HepG2 (cell line): ENCODE measurements around the gene ZSCAN1. TPM values are rescaled to one million over a fixed set of nuclear protein-coding genes. Genes with fewer than 3 reads are reported as not detected.

Source experiments
- ATF1 ChIP-seq: IDR thresholded peaks from 2 replicates; pipeline ENCODE4 v1.6.1; 2016; ENCODE audit warnings: mild to moderate bottlenecking, control low read depth
- CCDC6 ChIP-seq: sonication (generic); formaldehyde crosslinking; IDR thresholded peaks from 2 replicates; pipeline ENCODE4 v1.8.1; 2022; ENCODE audit warnings: mild to moderate bottlenecking, missing genetic modification reagents, moderate library complexity
- DMTF1 ChIP-seq: sonication (generic); formaldehyde crosslinking; IDR thresholded peaks from 2 replicates; pipeline ENCODE4 v1.4.0; 2020; ENCODE audit warnings: mild to moderate bottlenecking, missing genetic modification reagents
- KLF12 ChIP-seq: sonication (generic); formaldehyde crosslinking; IDR thresholded peaks from 2 replicates; pipeline ENCODE4 v1.4.0; 2020; ENCODE audit warnings: missing genetic modification reagents, borderline replicate concordance
- MEIS1 ChIP-seq: sonication (generic); formaldehyde crosslinking; IDR thresholded peaks from 2 replicates; pipeline ENCODE4 v1.9.0; 2021; ENCODE audit warnings: mild to moderate bottlenecking, missing genetic modification reagents, moderate library complexity, borderline replicate concordance
- NFAT5 ChIP-seq: sonication (generic); formaldehyde crosslinking; IDR thresholded peaks from 2 replicates; pipeline ENCODE4 v1.4.0; 2020; ENCODE audit warnings: missing genetic modification reagents
- SP4 ChIP-seq: sonication (generic); formaldehyde crosslinking; IDR thresholded peaks from 2 replicates; pipeline ENCODE4 v1.8.1; 2023; ENCODE audit warnings: mild to moderate bottlenecking, missing genetic modification reagents
- UBTF ChIP-seq: sonication (generic); formaldehyde crosslinking; IDR thresholded peaks from 2 replicates; pipeline ENCODE4 v1.4.0; 2020; ENCODE audit warnings: mild to moderate bottlenecking, missing genetic modification reagents
- ZBTB39 ChIP-seq: sonication (generic); formaldehyde crosslinking; IDR thresholded peaks from 2 replicates; pipeline ENCODE4 v1.5.0; 2020; ENCODE audit warnings: missing genetic modification reagents
- ZFY ChIP-seq: sonication (generic); formaldehyde crosslinking; IDR thresholded peaks from 2 replicates; pipeline ENCODE4 v1.4.0; 2020; ENCODE audit warnings: missing genetic modification reagents
- ZNF205 ChIP-seq: IDR thresholded peaks from 2 replicates; pipeline ENCODE4 v1.6.1; 2018; ENCODE audit warnings: missing biosample characterization, missing genetic modification reagents
- ZNF280D ChIP-seq: sonication (generic); formaldehyde crosslinking; IDR thresholded peaks from 2 replicates; pipeline ENCODE4 v1.5.1; 2020; ENCODE audit warnings: mild to moderate bottlenecking, missing genetic modification reagents
- polyA plus RNA-seq, 8 experiments: library from polyadenylated mRNA; depleted of rRNA in 3 of 8; stranded (reverse) in 7 of 8; unstranded in 1 of 8; fragments of >200 nt; fragmentation: Illumina TruSeq in 4 of 8; extraction: Trizol in 4 of 8; gene quantifications; 2 replicates each; pipeline versions ENCODE4 v1.2.1 to v1.2.3, GENCODE V29; 2011 to 2016; ENCODE audit warnings: low read depth in 4 of 8, missing spikeins in 1 of 8, mixed read lengths in 1 of 8; ENCODE audit not compliant: insufficient read depth in 1 of 8
- total RNA-seq, 5 experiments: library from RNA; depleted of rRNA; stranded (reverse); fragments of >200 nt; fragmentation: Illumina TruSeq; extraction: Trizol; gene quantifications; 2 replicates each; pipeline ENCODE4 v1.2.3, GENCODE V29; 2016; ENCODE audit warnings: low read depth in 1 of 5

Gene ZSCAN1
- total and polyA plus RNA-seq, 2 of the 13 experiments (the other 11 are each of a cell fraction or from before 2014, with no cell fraction given), result not detected

- TF ChIP-seq ZNF205 (peak; percentile 59; the same call in 1 of the 2 replicates), ZBTB39 (CRISPR knock-in tag) (0 out of 2 replicates have a peak, but pooled peaks have one; percentile 44), UBTF (CRISPR knock-in tag) (peak; percentile 94), KLF12 (CRISPR knock-in tag) (no peak), CCDC6 (peak; percentile 57; the same call in 1 of the 2 replicates), MEIS1 (peak; percentile 87; the same call in 1 of the 2 replicates), ZNF280D (CRISPR knock-in tag) (peak; percentile 98), NFAT5 (CRISPR knock-in tag) (no peak; the same call in 1 of the 2 replicates), ZFY (peak; percentile 99), ATF1 (CRISPR knock-in tag) (no peak; the same call in 1 of the 2 replicates), SP4 (no peak), DMTF1 (CRISPR knock-in tag) (no peak)
These were observed 31.2 kb upstream of the ZSCAN1 start, which contains the start of gene ZNF606 (continued) for GRCh38 chr19:58002384-58003173.
